Measurements from ENCODE around the gene KCND3. TPM values are rescaled to one million over a fixed set of nuclear protein-coding genes. Genes with fewer than 3 reads are reported as not detected.

The KCND3 gene
- total RNA-seq, 1 experiment from 2014 or later, result 0.15 TPM

DNA sequence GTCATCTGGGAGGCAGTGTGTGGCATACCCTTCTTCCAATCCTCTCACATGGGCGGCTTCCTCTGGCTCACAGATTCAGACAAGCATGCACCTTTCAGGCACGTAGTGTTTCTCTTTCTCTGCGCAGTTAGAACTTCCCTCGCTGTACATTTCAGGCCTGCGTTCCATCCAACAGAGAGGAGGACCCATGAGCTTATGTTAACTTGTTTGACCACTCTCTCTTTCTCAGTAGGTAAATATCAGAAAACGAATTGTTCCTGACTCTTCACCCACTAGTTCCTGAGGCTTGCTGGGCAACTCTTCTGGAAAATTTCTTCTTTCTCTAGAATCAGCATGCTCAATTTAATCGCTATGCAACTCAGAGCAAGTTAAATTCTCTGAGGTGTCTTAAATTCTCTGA, 148.3 kb downstream of the KCND3 start:
- Histone ChIP-seq H3K4me1 (ENCODE audit: insufficient read depth, low read length) (no peaks in the 10 kb centered on the region), H3K14ac (ENCODE audit: insufficient read depth, low read length) (no peak overlapping the region), H3K27ac (ENCODE audit: insufficient read length, low read depth, low read length) (no peak overlapping the region), H2BK20ac (ENCODE audit: low read depth, low read length, poor library complexity, severe bottlenecking) (no peak overlapping the region), H2AFZ (ENCODE audit: low read length) (no peak overlapping the region), H3K23me2 (ENCODE audit: insufficient read length, low read depth, low read length, poor library complexity, severe bottlenecking) (no peaks in the 10 kb centered on the region), H3K79me2 (ENCODE audit: insufficient read depth, low read length) (no peaks in the 10 kb centered on the region), H3K79me1 (ENCODE audit: insufficient read depth, low read depth, low read length, poor library complexity, severe bottlenecking) (no peaks in the 10 kb centered on the region), H3T11ph (ENCODE audit: low read length) (no peak overlapping the region), H4K20me1 (ENCODE audit: control insufficient read depth, insufficient read depth, insufficient read length) (no peaks in the 10 kb centered on the region), H2BK5ac (ENCODE audit: insufficient read length, low read length) (no peak overlapping the region), H3K18ac (ENCODE audit: insufficient read length, low read depth, low read length) (no peak overlapping the region), H4K8ac (replicated peaks; ENCODE audit: insufficient read length, low read depth, low read length) (no peak overlapping the region), H2BK15ac (ENCODE audit: low read depth, low read length) (no peak overlapping the region), H3K4ac (ENCODE audit: low read depth, low read length) (no peak overlapping the region), H2AK5ac (ENCODE audit: insufficient read length, low read length) (no peak overlapping the region), H2BK12ac (ENCODE audit: insufficient read length, low read depth, low read length) (no peak overlapping the region), H3K4me2 (ENCODE audit: insufficient read depth, insufficient read length, low read length) (no peak overlapping the region), H3K9me3 (ENCODE audit: control insufficient read depth, low read depth, low read length) (no peaks in the 10 kb centered on the region), H4K91ac (ENCODE audit: insufficient read length, low read depth, low read length) (no peak overlapping the region), H3K23ac (ENCODE audit: insufficient read length, low read depth, low read length) (no peak overlapping the region), H3K9ac (ENCODE audit: extremely low read depth, insufficient read length, low read length) (no peak overlapping the region), H3K27me3 (ENCODE audit: insufficient read depth, low read length) (no peaks in the 10 kb centered on the region), H4K5ac (ENCODE audit: insufficient read length, low read depth, low read length) (no peak overlapping the region), H2BK120ac (ENCODE audit: low read depth, low read length, poor library complexity, severe bottlenecking) (no peak overlapping the region), H3K56ac (ENCODE audit: insufficient read length, low read depth, low read length) (no peak overlapping the region)
- no peak overlapping the region for H3K27ac Mint-ChIP-seq
- no CpG with 5 or more reads among the region's 7 CpGs for WGBS (ENCODE audit: extremely low coverage, insufficient read length, low lambda C conversion rate)
- H3K4me3 Mint-ChIP-seq, result no peak overlapping the region
- H3K4me1 Mint-ChIP-seq, result no peaks in the 10 kb centered on the region
- peaks cover 5% of the 10 kb centered on the region for H3K27me3 Mint-ChIP-seq (ENCODE audit: low read depth)
- H3K36me3 Mint-ChIP-seq (ENCODE audit: insufficient read depth in 1 of 3, low read depth in 3 of 3), result no peaks in the 10 kb centered on the region
- no peak for DNase-seq
- TF ChIP-seq, protein P1, sequence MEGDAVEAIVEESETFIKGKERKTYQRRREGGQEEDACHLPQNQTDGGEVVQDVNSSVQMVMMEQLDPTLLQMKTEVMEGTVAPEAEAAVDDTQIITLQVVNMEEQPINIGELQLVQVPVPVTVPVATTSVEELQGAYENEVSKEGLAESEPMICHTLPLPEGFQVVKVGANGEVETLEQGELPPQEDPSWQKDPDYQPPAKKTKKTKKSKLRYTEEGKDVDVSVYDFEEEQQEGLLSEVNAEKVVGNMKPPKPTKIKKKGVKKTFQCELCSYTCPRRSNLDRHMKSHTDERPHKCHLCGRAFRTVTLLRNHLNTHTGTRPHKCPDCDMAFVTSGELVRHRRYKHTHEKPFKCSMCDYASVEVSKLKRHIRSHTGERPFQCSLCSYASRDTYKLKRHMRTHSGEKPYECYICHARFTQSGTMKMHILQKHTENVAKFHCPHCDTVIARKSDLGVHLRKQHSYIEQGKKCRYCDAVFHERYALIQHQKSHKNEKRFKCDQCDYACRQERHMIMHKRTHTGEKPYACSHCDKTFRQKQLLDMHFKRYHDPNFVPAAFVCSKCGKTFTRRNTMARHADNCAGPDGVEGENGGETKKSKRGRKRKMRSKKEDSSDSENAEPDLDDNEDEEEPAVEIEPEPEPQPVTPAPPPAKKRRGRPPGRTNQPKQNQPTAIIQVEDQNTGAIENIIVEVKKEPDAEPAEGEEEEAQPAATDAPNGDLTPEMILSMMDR (conservative IDR thresholded peaks at IDR 0.05), result no peak
- no peaks in the 10 kb centered on the region for H3K9me3 Mint-ChIP-seq

Measured in H9 (cell line).